Brain microvascular endothelial cell (primary cell): ENCODE data around the gene PICK1.

Source experiments
- DNase-seq: peaks from one replicate; pipeline ENCODE4 v3.0.0-alpha.2; 2020
- H3K27ac ChIP-seq: fragments of 250-450 bp; sonication (Bioruptor Pico); 2 replicates; pipeline ENCODE4 v1.5.1; 2020; ENCODE audit warnings: mild to moderate bottlenecking, moderate library complexity
- H3K27me3 ChIP-seq: fragments of 250-450 bp; sonication (Bioruptor Pico); replicated peaks from 2 replicates; pipeline ENCODE4 v1.5.1; 2020; ENCODE audit warnings: mild to moderate bottlenecking
- H3K36me3 ChIP-seq: fragments of 250-450 bp; sonication (Bioruptor Pico); replicated peaks from 2 replicates; pipeline ENCODE4 v1.5.1; 2020; ENCODE audit warnings: mild to moderate bottlenecking
- H3K4me3 ChIP-seq: 2 replicates; pipeline ENCODE4 v1.5.1; 2011; ENCODE audit warnings: low read depth, mild to moderate bottlenecking, control low read depth, low read length, moderate library complexity
- in situ Hi-C: cut with HindIII; loops from 2 replicates; pipeline ENCODE4 v1.10.0; 2017; ENCODE audit warnings: low sequenced_read_pairs, low pct_ligation_motif_present
- TF ChIP-seq, protein P1 (sequence below): IDR thresholded peaks from 2 replicates; pipeline ENCODE4 v1.5.1; 2011; ENCODE audit warnings: low read depth, mild to moderate bottlenecking, moderate library complexity, low read length, control low read depth, inconsistent platforms; ENCODE audit errors: missing control alignments

Gene PICK1

DNA sequence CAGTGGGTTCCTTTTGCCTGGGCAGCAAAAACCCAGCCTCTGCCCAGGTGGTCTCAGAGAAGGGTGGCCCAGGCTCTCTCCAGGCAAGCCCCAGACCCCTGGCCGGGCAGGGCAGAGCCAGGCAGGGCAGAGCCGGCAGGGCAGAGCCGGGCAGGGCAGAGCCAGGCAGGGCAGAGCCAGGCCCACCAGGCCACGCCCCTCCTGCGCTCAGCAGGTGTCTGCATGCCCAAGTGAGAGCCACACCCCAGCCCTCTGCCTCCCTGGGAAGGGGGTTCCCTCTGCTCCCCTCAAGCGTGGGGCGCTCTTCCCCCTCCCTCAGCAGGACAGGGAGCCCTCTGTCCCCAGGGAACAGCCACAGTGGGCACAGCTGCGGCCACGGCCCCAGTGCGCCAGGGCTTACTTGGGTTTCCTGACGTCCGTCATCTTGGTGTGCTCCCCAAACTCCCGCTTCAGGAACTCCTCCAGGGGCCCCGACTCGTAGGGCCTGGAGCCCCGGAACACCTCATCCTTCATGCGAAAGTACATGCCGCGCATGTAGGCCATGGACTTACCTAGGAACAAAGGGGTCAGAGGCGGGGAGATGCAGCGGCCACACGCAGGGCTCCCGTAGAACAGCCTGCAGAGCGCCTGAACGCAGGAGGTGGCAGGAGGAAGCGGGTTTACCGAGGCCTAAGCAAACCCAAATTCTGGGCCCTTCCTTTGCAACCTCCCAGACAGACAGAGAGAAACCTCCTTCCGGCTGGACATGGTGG, 63.3 kb downstream of the PICK1 start:
- Histone ChIP-seq H3K27ac (no peak overlapping the region), H3K27me3 (no peaks in the 10 kb centered on the region), H3K36me3 (no peaks in the 10 kb centered on the region), H3K4me3 (no peak overlapping the region)
- TF ChIP-seq, protein P1, sequence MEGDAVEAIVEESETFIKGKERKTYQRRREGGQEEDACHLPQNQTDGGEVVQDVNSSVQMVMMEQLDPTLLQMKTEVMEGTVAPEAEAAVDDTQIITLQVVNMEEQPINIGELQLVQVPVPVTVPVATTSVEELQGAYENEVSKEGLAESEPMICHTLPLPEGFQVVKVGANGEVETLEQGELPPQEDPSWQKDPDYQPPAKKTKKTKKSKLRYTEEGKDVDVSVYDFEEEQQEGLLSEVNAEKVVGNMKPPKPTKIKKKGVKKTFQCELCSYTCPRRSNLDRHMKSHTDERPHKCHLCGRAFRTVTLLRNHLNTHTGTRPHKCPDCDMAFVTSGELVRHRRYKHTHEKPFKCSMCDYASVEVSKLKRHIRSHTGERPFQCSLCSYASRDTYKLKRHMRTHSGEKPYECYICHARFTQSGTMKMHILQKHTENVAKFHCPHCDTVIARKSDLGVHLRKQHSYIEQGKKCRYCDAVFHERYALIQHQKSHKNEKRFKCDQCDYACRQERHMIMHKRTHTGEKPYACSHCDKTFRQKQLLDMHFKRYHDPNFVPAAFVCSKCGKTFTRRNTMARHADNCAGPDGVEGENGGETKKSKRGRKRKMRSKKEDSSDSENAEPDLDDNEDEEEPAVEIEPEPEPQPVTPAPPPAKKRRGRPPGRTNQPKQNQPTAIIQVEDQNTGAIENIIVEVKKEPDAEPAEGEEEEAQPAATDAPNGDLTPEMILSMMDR: no peak
- DNase-seq: no peak
- in situ Hi-C loops: no loop called here

DNA sequence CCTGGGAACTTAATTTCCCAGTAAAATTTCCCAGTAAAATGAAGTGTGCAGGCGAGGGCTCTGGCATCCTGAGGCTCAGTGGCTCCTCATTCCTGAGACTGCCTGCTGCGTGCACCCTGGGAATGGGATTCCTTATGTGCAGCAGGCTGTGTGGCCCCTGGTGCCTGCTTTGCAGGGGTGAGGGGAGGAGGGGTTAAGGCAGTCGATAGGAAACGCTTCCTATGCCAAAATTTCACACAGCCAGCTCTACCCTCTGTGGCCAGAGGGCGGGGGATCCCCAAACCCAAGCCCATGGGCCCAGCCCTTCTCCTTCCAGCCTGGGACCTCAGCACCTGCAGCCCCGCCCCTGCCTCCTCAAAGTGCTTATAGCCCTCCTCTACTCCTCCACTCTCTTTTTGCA, 65.4 kb downstream of the PICK1 start:
- H3K27ac ChIP-seq: no peak overlapping the region
- no peak for DNase-seq
- TF ChIP-seq, protein P1: no peak
- H3K36me3 ChIP-seq: no peaks in the 10 kb centered on the region
- no peak overlapping the region for H3K4me3 ChIP-seq
- in situ Hi-C loops: no loop called here
- H3K27me3 ChIP-seq: no peaks in the 10 kb centered on the region

DNA sequence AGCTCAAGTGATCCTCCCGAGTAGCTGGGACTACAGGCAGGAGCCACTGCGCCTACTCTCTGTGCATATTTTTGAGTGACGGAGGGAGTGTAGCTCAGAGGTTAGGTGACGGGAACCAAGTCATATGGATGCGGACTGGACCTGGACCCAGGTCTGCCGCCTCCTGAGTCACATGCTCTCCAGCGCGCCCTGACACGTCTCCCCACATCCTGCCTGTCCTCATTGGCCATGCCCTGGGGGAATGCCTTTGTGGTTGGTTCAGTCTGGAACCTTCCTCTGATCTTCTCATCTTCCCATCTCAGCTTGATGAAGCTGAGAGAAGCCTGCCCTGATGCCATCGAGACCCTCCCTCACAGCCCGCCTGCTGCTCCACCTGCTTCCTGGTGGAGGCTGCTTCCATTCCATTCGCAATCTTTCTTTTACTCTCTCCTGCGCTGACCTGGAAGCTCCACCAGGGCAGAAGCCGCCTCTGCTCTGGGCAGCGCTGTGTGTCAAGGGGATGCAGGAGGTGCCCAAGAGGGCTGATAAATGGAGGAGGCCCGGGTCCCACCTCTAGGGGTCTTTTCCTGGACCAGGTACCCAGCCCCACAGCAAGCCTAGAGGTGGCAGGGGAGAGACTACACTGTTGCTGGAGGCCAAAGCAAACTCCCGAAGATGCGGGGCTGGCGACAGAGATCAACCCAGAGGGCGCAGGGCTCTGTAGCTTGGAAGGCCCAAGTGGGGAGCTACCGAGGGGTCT, 67.2 kb downstream of the PICK1 start:
- no peak for DNase-seq
- in situ Hi-C loops: no loop called here
- Histone ChIP-seq H3K27ac (no peak overlapping the region), H3K36me3 (no peaks in the 10 kb centered on the region), H3K27me3 (no peaks in the 10 kb centered on the region), H3K4me3 (no peak overlapping the region)
- TF ChIP-seq, protein P1: peak; percentile 14

DNA sequence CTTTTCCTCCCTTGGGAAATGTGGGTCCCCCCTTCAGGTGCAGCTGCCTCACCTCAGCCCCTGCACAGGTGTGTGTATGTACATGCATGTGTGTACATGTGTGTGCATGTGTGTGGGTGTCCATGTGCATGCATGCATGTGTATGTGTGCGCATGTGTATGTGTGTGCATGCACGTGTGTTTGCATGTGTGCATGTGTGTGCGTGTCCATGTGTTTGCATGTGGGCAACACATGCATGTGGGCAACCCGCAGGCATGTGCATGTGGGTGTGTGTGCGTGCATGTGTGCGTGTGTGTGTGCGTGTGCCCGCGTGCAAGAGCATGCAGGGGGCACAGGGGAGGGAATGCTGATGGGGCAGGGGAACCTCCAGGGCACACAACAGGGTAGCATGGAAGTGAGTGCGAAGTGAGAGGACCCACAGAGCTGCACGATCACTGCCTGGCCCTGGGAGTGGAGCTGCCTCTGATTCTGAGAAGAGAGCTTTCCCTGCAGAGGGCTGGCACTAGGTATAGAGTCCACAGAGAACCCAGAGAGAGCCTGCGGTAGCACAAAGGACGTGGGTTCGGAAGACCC, 67.9 kb downstream of the PICK1 start:
- DNase-seq: no peak
- Histone ChIP-seq H3K27ac (no peak overlapping the region), H3K36me3 (no peaks in the 10 kb centered on the region), H3K27me3 (no peaks in the 10 kb centered on the region), H3K4me3 (no peak overlapping the region)
- TF ChIP-seq, protein P1: no peak
- in situ Hi-C loops: no loop called here
